8988T (cell line): Measurements from ENCODE around the gene PIK3CD.
"Not testable (repeated sequence)": the region's sequence is repeated elsewhere in the genome, so short reads cannot be mapped to it uniquely, and the experiment has no call there.

Experiments
- DNase-seq: peaks from one replicate; pipeline ENCODE4 v3.0.0; 2011

The PIK3CD gene

GRCh38 chr1:9689971-9690381 lies 38.4 kb downstream of the PIK3CD start:
- DNase-seq = no peak

- DNase-seq = no peak
Measured at GRCh38 chr1:9690440-9691107, 39.0 kb downstream of the PIK3CD start.

- DNase-seq = no peak
Measured at GRCh38 chr1:9691108-9691445, 39.5 kb downstream of the PIK3CD start.

GRCh38 chr1:9691691-9692090 lies 40.2 kb downstream of the PIK3CD start:
- DNase-seq = no peak

GRCh38 chr1:9696793-9697192 lies 45.3 kb downstream of the PIK3CD start:
- no peak for DNase-seq

GRCh38 chr1:9699361-9699760 lies 47.8 kb downstream of the PIK3CD start:
- DNase-seq = no peak

- no peak for DNase-seq
Measured at GRCh38 chr1:9700340-9700739, 48.8 kb downstream of the PIK3CD start.

- DNase-seq = no peak
Measured at GRCh38 chr1:9701665-9702064, 50.1 kb downstream of the PIK3CD start.

GRCh38 chr1:9703165-9703509 lies 51.6 kb downstream of the PIK3CD start:
- no peak for DNase-seq

GRCh38 chr1:9703681-9704080 lies 52.1 kb downstream of the PIK3CD start:
- no peak for DNase-seq

GRCh38 chr1:9705337-9706093 lies 54.0 kb downstream of the PIK3CD start:
- no peak for DNase-seq

GRCh38 chr1:9706178-9706577 lies 54.6 kb downstream of the PIK3CD start:
- no peak for DNase-seq

GRCh38 chr1:9710037-9710436 lies 58.5 kb downstream of the PIK3CD start:
- no peak for DNase-seq

- no peak for DNase-seq
Measured at GRCh38 chr1:9711466-9712020, 60.0 kb downstream of the PIK3CD start.

- not testable (repeated sequence) for DNase-seq
Measured at GRCh38 chr1:9712767-9713166, 61.2 kb downstream of the PIK3CD start.

GRCh38 chr1:9714257-9714718 lies 62.8 kb downstream of the PIK3CD start:
- no peak for DNase-seq

GRCh38 chr1:9715536-9716226 lies 64.2 kb downstream of the PIK3CD start:
- no peak for DNase-seq

GRCh38 chr1:9716404-9717192 lies 65.1 kb downstream of the PIK3CD start:
- no peak for DNase-seq

GRCh38 chr1:9717193-9718005 lies 65.9 kb downstream of the PIK3CD start:
- no peak for DNase-seq

- DNase-seq = no peak
Measured at GRCh38 chr1:9718006-9718680, 66.6 kb downstream of the PIK3CD start.

GRCh38 chr1:9719978-9720722 lies 68.6 kb downstream of the PIK3CD start:
- no peak for DNase-seq
